ENCODE measurements around the gene PLEKHN1.
"Not testable (repeated sequence)": the region's sequence is repeated elsewhere in the genome, so short reads cannot be mapped to it uniquely, and the experiment has no call there.

PLEKHN1 gene

GRCh38 chr1:975896-976683 is 9.8 kb downstream of the PLEKHN1 start:
- peaks cover 46% of the 10 kb centered on the region for H3K27me3 ChIP-seq (ENCODE audit: control insufficient read depth, insufficient read depth, low read length, poor library complexity, severe bottlenecking)

GRCh38 chr1:976791-977190 is 10.5 kb downstream of the PLEKHN1 start:
- not testable (repeated sequence) for H3K36me3 ChIP-seq (ENCODE audit: control insufficient read depth, insufficient read depth, low read length); H3K4me3 ChIP-seq (ENCODE audit: insufficient read depth, low read depth, low read length); H3K27ac ChIP-seq (ENCODE audit: insufficient read depth, low read depth, low read length, poor library complexity, severe bottlenecking); H3K9me3 ChIP-seq (ENCODE audit: control insufficient read depth, low read length); H3K4me1 ChIP-seq (ENCODE audit: control insufficient read depth, insufficient read depth, low read length)
- no CpG with 5 or more reads among the region's 39 CpGs for WGBS, 2 experiments
- H3K27me3 ChIP-seq (ENCODE audit: control insufficient read depth, insufficient read depth, low read length, poor library complexity, severe bottlenecking): peaks cover 46% of the 10 kb centered on the region

More at GRCh38 chr1:975896-976683, 9.8 kb downstream of the PLEKHN1 start:
- Histone ChIP-seq H3K27ac (ENCODE audit: insufficient read depth, low read depth, low read length, poor library complexity, severe bottlenecking) (no peak overlapping the region), H3K4me3 (ENCODE audit: insufficient read depth, low read depth, low read length) (no peak overlapping the region), H3K36me3 (ENCODE audit: control insufficient read depth, insufficient read depth, low read length) (no peaks in the 10 kb centered on the region), H3K9me3 (ENCODE audit: control insufficient read depth, low read length) (no peaks in the 10 kb centered on the region), H3K4me1 (ENCODE audit: control insufficient read depth, insufficient read depth, low read length) (no peaks in the 10 kb centered on the region)
- 20% methylated on average over 38 to 40 of the region's 40 CpGs for WGBS, 2 experiments

- 90 to 91% methylated on average over 44 of the region's 44 CpGs for WGBS, 2 experiments
- H3K4me3 ChIP-seq (ENCODE audit: insufficient read depth, low read depth, low read length): no peak overlapping the region
- H3K9me3 ChIP-seq (ENCODE audit: control insufficient read depth, low read length): no peaks in the 10 kb centered on the region
- H3K27me3 ChIP-seq (ENCODE audit: control insufficient read depth, insufficient read depth, low read length, poor library complexity, severe bottlenecking): peaks cover 53% of the 10 kb centered on the region
- no peak overlapping the region for H3K27ac ChIP-seq (ENCODE audit: insufficient read depth, low read depth, low read length, poor library complexity, severe bottlenecking)
- no peaks in the 10 kb centered on the region for H3K4me1 ChIP-seq (ENCODE audit: control insufficient read depth, insufficient read depth, low read length)
- no peaks in the 10 kb centered on the region for H3K36me3 ChIP-seq (ENCODE audit: control insufficient read depth, insufficient read depth, low read length)
These were observed 12.0 kb downstream of the PLEKHN1 start for GRCh38 chr1:978069-978834.

GRCh38 chr1:978835-979743 is 12.8 kb downstream of the PLEKHN1 start:
- 90% methylated on average over 60 of the region's 60 CpGs for WGBS, 2 experiments

GRCh38 chr1:979744-980072 is 13.4 kb downstream of the PLEKHN1 start:
- 93 to 94% methylated on average over 9 of the region's 9 CpGs for WGBS, 2 experiments
- no peaks in the 10 kb centered on the region for H3K36me3 ChIP-seq (ENCODE audit: control insufficient read depth, insufficient read depth, low read length)
- H3K4me1 ChIP-seq (ENCODE audit: control insufficient read depth, insufficient read depth, low read length): no peaks in the 10 kb centered on the region
- H3K27ac ChIP-seq (ENCODE audit: insufficient read depth, low read depth, low read length, poor library complexity, severe bottlenecking): no peak overlapping the region
- H3K27me3 ChIP-seq (ENCODE audit: control insufficient read depth, insufficient read depth, low read length, poor library complexity, severe bottlenecking): peaks cover 54% of the 10 kb centered on the region
- H3K4me3 ChIP-seq (ENCODE audit: insufficient read depth, low read depth, low read length): no peak overlapping the region
- no peaks in the 10 kb centered on the region for H3K9me3 ChIP-seq (ENCODE audit: control insufficient read depth, low read length)

More at GRCh38 chr1:978835-979743, 12.8 kb downstream of the PLEKHN1 start:
- H3K27ac ChIP-seq (ENCODE audit: insufficient read depth, low read depth, low read length, poor library complexity, severe bottlenecking): no peak overlapping the region
- no peak overlapping the region for H3K4me3 ChIP-seq (ENCODE audit: insufficient read depth, low read depth, low read length)
- no peaks in the 10 kb centered on the region for H3K4me1 ChIP-seq (ENCODE audit: control insufficient read depth, insufficient read depth, low read length)
- no peaks in the 10 kb centered on the region for H3K9me3 ChIP-seq (ENCODE audit: control insufficient read depth, low read length)
- no peaks in the 10 kb centered on the region for H3K36me3 ChIP-seq (ENCODE audit: control insufficient read depth, insufficient read depth, low read length)
- H3K27me3 ChIP-seq (ENCODE audit: control insufficient read depth, insufficient read depth, low read length, poor library complexity, severe bottlenecking): peaks cover 55% of the 10 kb centered on the region

- Histone ChIP-seq H3K9me3 (ENCODE audit: control insufficient read depth, low read length) (no peaks in the 10 kb centered on the region), H3K27me3 (ENCODE audit: control insufficient read depth, insufficient read depth, low read length, poor library complexity, severe bottlenecking) (peaks cover 54% of the 10 kb centered on the region)
- 89% methylated on average over 13 of the region's 13 CpGs for WGBS, 2 experiments
These were observed 13.9 kb downstream of the PLEKHN1 start for GRCh38 chr1:980137-980571.

GRCh38 chr1:980602-981395 is 14.5 kb downstream of the PLEKHN1 start:
- Histone ChIP-seq H3K36me3 (ENCODE audit: control insufficient read depth, insufficient read depth, low read length) (no peaks in the 10 kb centered on the region), H3K4me1 (ENCODE audit: control insufficient read depth, insufficient read depth, low read length) (no peaks in the 10 kb centered on the region), H3K27me3 (ENCODE audit: control insufficient read depth, insufficient read depth, low read length, poor library complexity, severe bottlenecking) (peaks cover 54% of the 10 kb centered on the region), H3K4me3 (ENCODE audit: insufficient read depth, low read depth, low read length) (no peak overlapping the region), H3K9me3 (ENCODE audit: control insufficient read depth, low read length) (no peaks in the 10 kb centered on the region), H3K27ac (ENCODE audit: insufficient read depth, low read depth, low read length, poor library complexity, severe bottlenecking) (no peak overlapping the region)
- WGBS, 2 experiments: 87 to 88% methylated on average over 35 of the region's 35 CpGs

More at GRCh38 chr1:980137-980571, 13.9 kb downstream of the PLEKHN1 start:
- Histone ChIP-seq H3K4me3 (ENCODE audit: insufficient read depth, low read depth, low read length) (no peak overlapping the region), H3K36me3 (ENCODE audit: control insufficient read depth, insufficient read depth, low read length) (no peaks in the 10 kb centered on the region), H3K4me1 (ENCODE audit: control insufficient read depth, insufficient read depth, low read length) (no peaks in the 10 kb centered on the region), H3K27ac (ENCODE audit: insufficient read depth, low read depth, low read length, poor library complexity, severe bottlenecking) (no peak overlapping the region)

- no peaks in the 10 kb centered on the region for H3K9me3 ChIP-seq (ENCODE audit: control insufficient read depth, low read length)
- H3K4me3 ChIP-seq (ENCODE audit: insufficient read depth, low read depth, low read length): no peak overlapping the region
- H3K36me3 ChIP-seq (ENCODE audit: control insufficient read depth, insufficient read depth, low read length): no peaks in the 10 kb centered on the region
- H3K4me1 ChIP-seq (ENCODE audit: control insufficient read depth, insufficient read depth, low read length): no peaks in the 10 kb centered on the region
- H3K27me3 ChIP-seq (ENCODE audit: control insufficient read depth, insufficient read depth, low read length, poor library complexity, severe bottlenecking): peaks cover 55% of the 10 kb centered on the region
- 77 to 80% methylated on average over 21 of the region's 21 CpGs for WGBS, 2 experiments
- H3K27ac ChIP-seq (ENCODE audit: insufficient read depth, low read depth, low read length, poor library complexity, severe bottlenecking): no peak overlapping the region
These were observed 15.2 kb downstream of the PLEKHN1 start for GRCh38 chr1:981491-981954.

GRCh38 chr1:981955-982558 is 15.8 kb downstream of the PLEKHN1 start, which contains the start of gene PERM1:
Gene PERM1 (minus strand): TSS chr1:982093. CDS start chr1:981029, 1,064 bp downstream.
- H3K27me3 ChIP-seq (ENCODE audit: control insufficient read depth, insufficient read depth, low read length, poor library complexity, severe bottlenecking): peaks cover 57% of the 10 kb centered on the region
- no peak within 1 kb of the TSS for H3K4me3 ChIP-seq (ENCODE audit: insufficient read depth, low read depth, low read length)
- no peaks in the 10 kb centered on the region for H3K36me3 ChIP-seq (ENCODE audit: control insufficient read depth, insufficient read depth, low read length)
- no peaks in the 10 kb centered on the region for H3K9me3 ChIP-seq (ENCODE audit: control insufficient read depth, low read length)
- no peak within 1 kb of the TSS for H3K27ac ChIP-seq (ENCODE audit: insufficient read depth, low read depth, low read length, poor library complexity, severe bottlenecking)
- no peaks in the 10 kb centered on the region for H3K4me1 ChIP-seq (ENCODE audit: control insufficient read depth, insufficient read depth, low read length)
- WGBS, 2 experiments: 80 to 81% methylated on average over 28 of the region's 28 CpGs
